ENCODE results near the gene PMF1.
"Not testable (repeated sequence)": the region's sequence is repeated elsewhere in the genome, so short reads cannot be mapped to it uniquely, and the experiment has no call there.

The PMF1 gene

GRCh38 chr1:156195853-156196252, 17.0 kb upstream of the PMF1 start:
- no peak for DNase-seq (ENCODE audit: low read depth in 1 of 2, low spot score in 1 of 2)

- no peak for DNase-seq (ENCODE audit: low read depth in 1 of 2, low spot score in 1 of 2)
Observed at GRCh38 chr1:156196445-156196844, 16.4 kb upstream of the PMF1 start.

- no peak for DNase-seq (ENCODE audit: low read depth in 1 of 2, low spot score in 1 of 2)
Observed at GRCh38 chr1:156198831-156199349, 13.9 kb upstream of the PMF1 start.

- no peak for DNase-seq (ENCODE audit: low read depth in 1 of 2, low spot score in 1 of 2)
Observed at GRCh38 chr1:156200044-156200443, 12.8 kb upstream of the PMF1 start.

- no peak for DNase-seq (ENCODE audit: low read depth in 1 of 2, low spot score in 1 of 2)
Observed at GRCh38 chr1:156203331-156203730, 9.5 kb upstream of the PMF1 start.

GRCh38 chr1:156204686-156205085, 8.1 kb upstream of the PMF1 start:
- DNase-seq (ENCODE audit: low read depth in 1 of 2, low spot score in 1 of 2): no peak

- DNase-seq (ENCODE audit: low read depth in 1 of 2, low spot score in 1 of 2): no peak
Observed at GRCh38 chr1:156211243-156211642, 1.6 kb upstream of the PMF1 start.

- no peak for DNase-seq (ENCODE audit: low read depth in 1 of 2, low spot score in 1 of 2)
Observed at GRCh38 chr1:156212130-156212529, 677 bp upstream of the PMF1 start.

GRCh38 chr1:156213644-156213966, 798 bp downstream of the PMF1 start:
- no peak for DNase-seq (ENCODE audit: low read depth in 1 of 2, low spot score in 1 of 2)

GRCh38 chr1:156214024-156214748, 1.4 kb downstream of the PMF1 start:
- DNase-seq (ENCODE audit: low read depth in 1 of 2, low spot score in 1 of 2): no peak

- not testable (repeated sequence) for DNase-seq (ENCODE audit: low read depth in 1 of 2, low spot score in 1 of 2)
Observed at GRCh38 chr1:156216361-156217086, 3.7 kb downstream of the PMF1 start.

- DNase-seq (ENCODE audit: low read depth in 1 of 2, low spot score in 1 of 2): no peak
Observed at GRCh38 chr1:156217871-156218270, 5.1 kb downstream of the PMF1 start.

GRCh38 chr1:156220226-156220625, 7.4 kb downstream of the PMF1 start:
- DNase-seq (ENCODE audit: low read depth in 1 of 2, low spot score in 1 of 2): no peak

GRCh38 chr1:156221986-156222692, 9.3 kb downstream of the PMF1 start:
- DNase-seq (ENCODE audit: low read depth in 1 of 2, low spot score in 1 of 2): no peak

GRCh38 chr1:156225677-156226014, 12.8 kb downstream of the PMF1 start:
- no peak for DNase-seq (ENCODE audit: low read depth in 1 of 2, low spot score in 1 of 2)

GRCh38 chr1:156226116-156226538, 13.3 kb downstream of the PMF1 start:
- no peak for DNase-seq (ENCODE audit: low read depth in 1 of 2, low spot score in 1 of 2)

GRCh38 chr1:156226782-156227181, 14.0 kb downstream of the PMF1 start:
- no peak for DNase-seq (ENCODE audit: low read depth in 1 of 2, low spot score in 1 of 2)

GRCh38 chr1:156228501-156228900, 15.7 kb downstream of the PMF1 start:
- DNase-seq (ENCODE audit: low read depth in 1 of 2, low spot score in 1 of 2): no peak

GRCh38 chr1:156229809-156230472, 17.1 kb downstream of the PMF1 start:
- no peak for DNase-seq (ENCODE audit: low read depth in 1 of 2, low spot score in 1 of 2)

- no peak for DNase-seq (ENCODE audit: low read depth in 1 of 2, low spot score in 1 of 2)
Observed at GRCh38 chr1:156230473-156230837, 17.6 kb downstream of the PMF1 start.

- no peak for DNase-seq (ENCODE audit: low read depth in 1 of 2, low spot score in 1 of 2)
Observed at GRCh38 chr1:156232201-156232894, 19.5 kb downstream of the PMF1 start.

All from activated T-helper 1 cell treated with anti-CD3 and anti-CD28 coated beads, Interleukin-2, amount 50 U/mL, for 16 hours (primary cell).